IPS-18a (cell line): ENCODE results near the gene ATF7.
"Not testable (repeated sequence)": the region's sequence is repeated elsewhere in the genome, so short reads cannot be mapped to it uniquely, and the experiment has no call there.

Experiments
- H3K27ac ChIP-seq: one replicate; pipeline ENCODE4 v1.5.1; 2013; ENCODE audit warnings: low read length
- H3K27me3 ChIP-seq: one replicate; pipeline ENCODE4 v1.6.1; 2013; ENCODE audit warnings: mild to moderate bottlenecking, low read length; ENCODE audit not compliant: control insufficient read depth, insufficient read depth
- H3K36me3 ChIP-seq: one replicate; pipeline ENCODE4 v1.6.1; 2013; ENCODE audit warnings: low read depth, low read length; ENCODE audit not compliant: control insufficient read depth
- H3K4me1 ChIP-seq: one replicate; pipeline ENCODE4 v1.6.1; 2013; ENCODE audit warnings: low read depth, low read length; ENCODE audit not compliant: control insufficient read depth
- H3K4me3 ChIP-seq: one replicate; pipeline ENCODE4 v1.5.1; 2013; ENCODE audit warnings: low read length
- H3K9ac ChIP-seq: one replicate; pipeline ENCODE4 v1.6.1; 2013; ENCODE audit warnings: mild to moderate bottlenecking, low read length, moderate library complexity
- H3K9me3 ChIP-seq: one replicate; pipeline ENCODE4 v1.6.1; 2013; ENCODE audit warnings: low read depth, low read length; ENCODE audit not compliant: control insufficient read depth

The ATF7 gene

GRCh38 chr12:53560912-53561589 is 65.1 kb downstream of the ATF7 start:
- Histone ChIP-seq H3K36me3 (no peaks in the 10 kb centered on the region), H3K27ac (no peak overlapping the region), H3K4me3 (no peak overlapping the region), H3K27me3 (no peaks in the 10 kb centered on the region), H3K9me3 (no peaks in the 10 kb centered on the region), H3K9ac (no peak overlapping the region), H3K4me1 (no peaks in the 10 kb centered on the region)

- no peak overlapping the region for H3K4me3 ChIP-seq
- H3K4me1 ChIP-seq: no peaks in the 10 kb centered on the region
- H3K9ac ChIP-seq: no peak overlapping the region
- H3K27me3 ChIP-seq: no peaks in the 10 kb centered on the region
- no peaks in the 10 kb centered on the region for H3K36me3 ChIP-seq
- no peaks in the 10 kb centered on the region for H3K9me3 ChIP-seq
- H3K27ac ChIP-seq: no peak overlapping the region
These were observed 65.8 kb downstream of the ATF7 start for GRCh38 chr12:53560351-53560750.

- no peaks in the 10 kb centered on the region for H3K36me3 ChIP-seq
- no peaks in the 10 kb centered on the region for H3K9me3 ChIP-seq
- no peak overlapping the region for H3K27ac ChIP-seq
- no peak overlapping the region for H3K4me3 ChIP-seq
- no peaks in the 10 kb centered on the region for H3K4me1 ChIP-seq
- H3K27me3 ChIP-seq: no peaks in the 10 kb centered on the region
- H3K9ac ChIP-seq: no peak overlapping the region
These were observed 67.6 kb downstream of the ATF7 start for GRCh38 chr12:53558631-53559030.

GRCh38 chr12:53552361-53553327 is 73.5 kb downstream of the ATF7 start:
- Histone ChIP-seq H3K4me1 (no peaks in the 10 kb centered on the region), H3K27me3 (no peaks in the 10 kb centered on the region), H3K27ac (no peak overlapping the region), H3K4me3 (no peak overlapping the region), H3K36me3 (no peaks in the 10 kb centered on the region), H3K9me3 (no peaks in the 10 kb centered on the region), H3K9ac (no peak overlapping the region)

GRCh38 chr12:53551889-53552291 is 74.3 kb downstream of the ATF7 start:
- Histone ChIP-seq H3K27ac (no peak overlapping the region), H3K27me3 (no peaks in the 10 kb centered on the region), H3K9ac (no peak overlapping the region), H3K4me3 (no peak overlapping the region), H3K36me3 (no peaks in the 10 kb centered on the region), H3K9me3 (no peaks in the 10 kb centered on the region), H3K4me1 (no peaks in the 10 kb centered on the region)

- no peak overlapping the region for H3K9ac ChIP-seq
- H3K27ac ChIP-seq: no peak overlapping the region
- H3K4me3 ChIP-seq: no peak overlapping the region
- H3K27me3 ChIP-seq: no peaks in the 10 kb centered on the region
- H3K4me1 ChIP-seq: no peaks in the 10 kb centered on the region
- H3K9me3 ChIP-seq: no peaks in the 10 kb centered on the region
- no peaks in the 10 kb centered on the region for H3K36me3 ChIP-seq
These were observed 75.6 kb downstream of the ATF7 start for GRCh38 chr12:53550595-53550994.

GRCh38 chr12:53550131-53550530 is 76.1 kb downstream of the ATF7 start:
- not testable (repeated sequence) for H3K36me3 ChIP-seq, H3K27ac ChIP-seq, H3K9me3 ChIP-seq, H3K9ac ChIP-seq, H3K27me3 ChIP-seq, H3K4me1 ChIP-seq, H3K4me3 ChIP-seq

- H3K9ac ChIP-seq, H3K27ac ChIP-seq, H3K27me3 ChIP-seq, H3K4me1 ChIP-seq, H3K9me3 ChIP-seq, H3K4me3 ChIP-seq, H3K36me3 ChIP-seq: not testable (repeated sequence)
These were observed 77.8 kb downstream of the ATF7 start for GRCh38 chr12:53548354-53548753.

GRCh38 chr12:53543539-53543938 is 82.6 kb downstream of the ATF7 start:
- Histone ChIP-seq H3K4me1 (peaks cover 4% of the 10 kb centered on the region), H3K9ac (no peak overlapping the region), H3K4me3 (no peak overlapping the region), H3K27ac (no peak overlapping the region), H3K9me3 (no peaks in the 10 kb centered on the region), H3K27me3 (no peaks in the 10 kb centered on the region), H3K36me3 (peaks cover 4% of the 10 kb centered on the region)

- Histone ChIP-seq H3K36me3 (peaks cover 16% of the 10 kb centered on the region), H3K27ac (no peak overlapping the region), H3K4me1 (peaks cover 4% of the 10 kb centered on the region), H3K9me3 (no peaks in the 10 kb centered on the region), H3K4me3 (no peak overlapping the region), H3K9ac (no peak overlapping the region), H3K27me3 (no peaks in the 10 kb centered on the region)
These were observed 86.7 kb downstream of the ATF7 start for GRCh38 chr12:53539526-53539925.

GRCh38 chr12:53538209-53538689 is 87.9 kb downstream of the ATF7 start:
- Histone ChIP-seq H3K9ac (no peak overlapping the region), H3K4me1 (no peaks in the 10 kb centered on the region), H3K36me3 (peaks cover 17% of the 10 kb centered on the region), H3K9me3 (no peaks in the 10 kb centered on the region), H3K4me3 (no peak overlapping the region), H3K27me3 (no peaks in the 10 kb centered on the region), H3K27ac (no peak overlapping the region)
